HepG2 (cell line): ENCODE results near the gene DRG1. TPM values are rescaled to one million over a fixed set of nuclear protein-coding genes. Genes with fewer than 3 reads are reported as not detected.

Source experiments
- CHCHD3 ChIP-seq: sonication (generic); formaldehyde crosslinking; IDR thresholded peaks from 2 replicates; pipeline ENCODE4 v1.8.0; 2022; ENCODE audit warnings: mild to moderate bottlenecking, missing genetic modification reagents, moderate library complexity
- EHMT2 ChIP-seq: fragments of 200-600 bp; sonication (generic); IDR thresholded peaks from 2 replicates; pipeline ENCODE4 v1.7.0; 2017; ENCODE audit warnings: antibody characterized with exemption, low read depth, low read length, borderline replicate concordance
- ELF4 ChIP-seq: sonication (generic); formaldehyde crosslinking; IDR thresholded peaks from 2 replicates; pipeline ENCODE4 v1.5.0; 2020; ENCODE audit warnings: missing genetic modification reagents, mild to moderate bottlenecking, moderate library complexity, borderline replicate concordance
- HOMEZ ChIP-seq: IDR thresholded peaks from 2 replicates; pipeline ENCODE4 v1.6.1; 2016; ENCODE audit warnings: low read depth
- MBD4 ChIP-seq: IDR thresholded peaks from 2 replicates; pipeline ENCODE4 v1.6.1; 2012; ENCODE audit warnings: low read length, inconsistent platforms, borderline replicate concordance
- PRDM15 ChIP-seq: sonication (generic); formaldehyde crosslinking; IDR thresholded peaks from 2 replicates; pipeline ENCODE4 v1.4.0; 2020; ENCODE audit warnings: missing genetic modification reagents
- SMAD9 ChIP-seq: sonication (generic); formaldehyde crosslinking; IDR thresholded peaks from 2 replicates; pipeline ENCODE4 v1.5.1; 2020; ENCODE audit warnings: mild to moderate bottlenecking, missing genetic modification reagents
- ZBTB34 ChIP-seq: sonication (generic); formaldehyde crosslinking; IDR thresholded peaks from 2 replicates; pipeline ENCODE4 v1.8.0; 2022; ENCODE audit warnings: mild to moderate bottlenecking, missing genetic modification reagents
- ZHX2 ChIP-seq, 2 experiments: sonication (generic) in 1 of 2; formaldehyde crosslinking in 1 of 2; IDR thresholded peaks; 2 replicates each; pipeline versions ENCODE4 v1.6.1 to v1.9.0; 2014 to 2022; ENCODE audit warnings: antibody characterized with exemption in 1 of 2, borderline replicate concordance in 1 of 2, inconsistent platforms in 1 of 2, low read depth in 1 of 2, missing genetic modification reagents in 1 of 2
- ZNF331 ChIP-seq: sonication (generic); formaldehyde crosslinking; IDR thresholded peaks from 2 replicates; pipeline ENCODE4 v1.4.0; 2020; ENCODE audit warnings: missing genetic modification reagents
- ZNF572 ChIP-seq: sonication (generic); formaldehyde crosslinking; IDR thresholded peaks from 2 replicates; pipeline ENCODE4 v1.5.1; 2020; ENCODE audit warnings: mild to moderate bottlenecking, missing genetic modification reagents
- polyA plus RNA-seq, 8 experiments: library from polyadenylated mRNA; depleted of rRNA in 3 of 8; stranded (reverse) in 7 of 8; unstranded in 1 of 8; fragments of >200 nt; fragmentation: Illumina TruSeq in 4 of 8; extraction: Trizol in 4 of 8; gene quantifications; 2 replicates each; pipeline versions ENCODE4 v1.2.1 to v1.2.3, GENCODE V29; 2011 to 2016; ENCODE audit warnings: low read depth in 4 of 8, missing spikeins in 1 of 8, mixed read lengths in 1 of 8; ENCODE audit not compliant: insufficient read depth in 1 of 8
- total RNA-seq, 5 experiments: library from RNA; depleted of rRNA; stranded (reverse); fragments of >200 nt; fragmentation: Illumina TruSeq; extraction: Trizol; gene quantifications; 2 replicates each; pipeline ENCODE4 v1.2.3, GENCODE V29; 2016; ENCODE audit warnings: low read depth in 1 of 5
- TF ChIP-seq, protein P1 (sequence below): sonication (generic); formaldehyde crosslinking; IDR thresholded peaks from 2 replicates; pipeline ENCODE4 v1.8.0; 2022; ENCODE audit warnings: mild to moderate bottlenecking, missing genetic modification reagents; ENCODE audit not compliant: insufficient replicate concordance

Gene DRG1
- total and polyA plus RNA-seq, 2 of the 13 experiments (the other 11 are each of a cell fraction or from before 2014, with no cell fraction given) = 59.0 to 94.8 TPM

GRCh38 chr22:31399211-31400022 lies at the start of gene DRG1 (continued):
- TF ChIP-seq PRDM15 (CRISPR knock-in tag) = peak; percentile 45; the same call in 1 of the 2 replicates
- TF ChIP-seq ZNF572 (CRISPR knock-in tag) = no peak
- peak; percentile 50; the same call in 1 of the 2 replicates for TF ChIP-seq HOMEZ (CRISPR knock-in tag)
- no peak for TF ChIP-seq CHCHD3 (CRISPR knock-in tag)
- TF ChIP-seq ELF4 = no peak; the same call in 1 of the 2 replicates
- no peak for TF ChIP-seq EHMT2
- no peak; the same call in 1 of the 2 replicates for TF ChIP-seq ZBTB34 (CRISPR knock-in tag)
- TF ChIP-seq, protein P1, sequence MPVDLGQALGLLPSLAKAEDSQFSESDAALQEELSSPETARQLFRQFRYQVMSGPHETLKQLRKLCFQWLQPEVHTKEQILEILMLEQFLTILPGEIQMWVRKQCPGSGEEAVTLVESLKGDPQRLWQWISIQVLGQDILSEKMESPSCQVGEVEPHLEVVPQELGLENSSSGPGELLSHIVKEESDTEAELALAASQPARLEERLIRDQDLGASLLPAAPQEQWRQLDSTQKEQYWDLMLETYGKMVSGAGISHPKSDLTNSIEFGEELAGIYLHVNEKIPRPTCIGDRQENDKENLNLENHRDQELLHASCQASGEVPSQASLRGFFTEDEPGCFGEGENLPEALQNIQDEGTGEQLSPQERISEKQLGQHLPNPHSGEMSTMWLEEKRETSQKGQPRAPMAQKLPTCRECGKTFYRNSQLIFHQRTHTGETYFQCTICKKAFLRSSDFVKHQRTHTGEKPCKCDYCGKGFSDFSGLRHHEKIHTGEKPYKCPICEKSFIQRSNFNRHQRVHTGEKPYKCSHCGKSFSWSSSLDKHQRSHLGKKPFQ = peak; percentile 32
- TF ChIP-seq ZHX2 (IDR thresholded peaks at IDR 0.05; ENCODE audit: low read depth) = no peak
- peak; percentile 82; the same call in 1 of the 2 replicates for TF ChIP-seq ZHX2 (CRISPR knock-in tag; IDR thresholded peaks at IDR 0.05; ENCODE audit: borderline replicate concordance)
- TF ChIP-seq MBD4 = no peak
- TF ChIP-seq ZNF331 (CRISPR knock-in tag) = no peak; the same call in 1 of the 2 replicates
- TF ChIP-seq SMAD9 (CRISPR knock-in tag) = no peak
